ENCODE results near the gene FMO2.

The FMO2 gene, protein sequence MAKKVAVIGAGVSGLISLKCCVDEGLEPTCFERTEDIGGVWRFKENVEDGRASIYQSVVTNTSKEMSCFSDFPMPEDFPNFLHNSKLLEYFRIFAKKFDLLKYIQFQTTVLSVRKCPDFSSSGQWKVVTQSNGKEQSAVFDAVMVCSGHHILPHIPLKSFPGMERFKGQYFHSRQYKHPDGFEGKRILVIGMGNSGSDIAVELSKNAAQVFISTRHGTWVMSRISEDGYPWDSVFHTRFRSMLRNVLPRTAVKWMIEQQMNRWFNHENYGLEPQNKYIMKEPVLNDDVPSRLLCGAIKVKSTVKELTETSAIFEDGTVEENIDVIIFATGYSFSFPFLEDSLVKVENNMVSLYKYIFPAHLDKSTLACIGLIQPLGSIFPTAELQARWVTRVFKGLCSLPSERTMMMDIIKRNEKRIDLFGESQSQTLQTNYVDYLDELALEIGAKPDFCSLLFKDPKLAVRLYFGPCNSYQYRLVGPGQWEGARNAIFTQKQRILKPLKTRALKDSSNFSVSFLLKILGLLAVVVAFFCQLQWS

DNA sequence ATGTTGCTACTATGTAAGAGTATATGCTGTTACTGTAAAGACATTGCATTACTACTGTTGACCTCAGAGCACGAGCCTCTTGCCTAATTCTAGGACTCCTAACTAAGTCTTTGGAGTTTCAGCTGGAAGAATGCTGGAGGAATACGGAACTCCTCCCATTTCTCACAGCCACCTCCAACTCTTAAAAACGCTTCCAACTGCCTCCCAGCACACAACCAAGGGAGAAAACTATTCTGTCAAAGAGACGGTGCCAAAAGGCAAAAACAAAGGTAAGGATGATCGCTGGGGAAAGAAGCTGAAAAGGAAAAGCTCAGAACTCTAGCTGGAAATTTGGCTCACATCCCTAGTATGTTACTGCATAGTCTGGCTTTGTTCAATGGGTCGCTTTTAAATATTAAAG, at the start of gene FMO2:
Gene FMO2, plus strand, starts transcription at position 210 of the 400 bp plus-strand sequence. CDS start 414 bp downstream, outside the sequence.
- H3K9me3 Mint-ChIP-seq: no peaks in the 10 kb centered on the region
- H3K36me3 Mint-ChIP-seq (ENCODE audit: low read depth): no peaks in the 10 kb centered on the region
- H3K4me3 Mint-ChIP-seq: no peak within 1 kb of the TSS
- no peak within 1 kb of the TSS for H3K27ac Mint-ChIP-seq
- H3K27me3 Mint-ChIP-seq: peaks cover 13% of the 10 kb centered on the region
- H3K4me1 Mint-ChIP-seq (ENCODE audit: low read depth): no peaks in the 10 kb centered on the region

DNA sequence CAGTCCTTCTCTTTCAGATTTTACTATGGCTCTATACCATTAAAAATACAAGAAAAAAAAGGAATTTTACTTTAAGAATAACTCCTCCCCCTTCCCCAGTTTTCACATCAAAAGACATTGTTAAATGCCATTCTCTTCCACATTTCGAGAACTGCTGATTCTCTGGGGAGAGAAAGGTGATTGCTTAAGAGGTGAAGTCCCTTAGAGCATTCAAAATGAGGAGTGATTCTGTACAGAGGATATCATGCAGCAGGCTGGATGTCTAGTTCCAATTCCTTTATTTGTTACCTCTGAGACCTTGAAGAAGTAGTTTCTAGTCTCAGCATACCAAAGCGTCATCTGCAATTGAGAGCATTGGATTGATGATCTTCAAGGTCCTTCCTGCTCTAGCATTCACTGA, 47.5 kb upstream of the FMO2 start:
- Mint-ChIP-seq H3K4me3 (no peak overlapping the region), H3K27me3 (peaks cover 5% of the 10 kb centered on the region), H3K27ac (no peak overlapping the region), H3K9me3 (no peaks in the 10 kb centered on the region), H3K4me1 (ENCODE audit: low read depth) (no peaks in the 10 kb centered on the region), H3K36me3 (ENCODE audit: low read depth) (no peaks in the 10 kb centered on the region)

DNA sequence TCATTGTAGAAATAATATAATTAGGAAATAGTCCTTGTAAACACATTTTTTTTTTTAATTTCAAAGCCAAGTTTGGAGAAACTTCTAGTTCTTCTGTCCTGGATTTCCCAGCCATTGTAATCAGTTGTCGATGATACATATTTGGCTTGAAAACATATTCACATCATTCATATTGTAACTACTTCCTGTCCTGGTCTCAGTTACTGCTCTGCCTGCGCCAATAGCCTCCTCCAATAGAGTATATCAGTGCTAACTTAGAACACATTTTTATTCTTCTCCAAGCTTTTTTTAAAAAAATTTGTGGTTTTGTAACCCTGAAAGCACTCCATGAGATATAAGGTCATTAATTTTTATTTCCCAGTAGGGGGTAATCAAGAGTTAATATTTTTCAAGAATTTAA, 46.1 kb upstream of the FMO2 start:
- H3K36me3 Mint-ChIP-seq (ENCODE audit: low read depth): no peaks in the 10 kb centered on the region
- H3K27ac Mint-ChIP-seq: no peak overlapping the region
- no peaks in the 10 kb centered on the region for H3K4me1 Mint-ChIP-seq (ENCODE audit: low read depth)
- H3K27me3 Mint-ChIP-seq: peaks cover 5% of the 10 kb centered on the region
- no peaks in the 10 kb centered on the region for H3K9me3 Mint-ChIP-seq
- no peak overlapping the region for H3K4me3 Mint-ChIP-seq

DNA sequence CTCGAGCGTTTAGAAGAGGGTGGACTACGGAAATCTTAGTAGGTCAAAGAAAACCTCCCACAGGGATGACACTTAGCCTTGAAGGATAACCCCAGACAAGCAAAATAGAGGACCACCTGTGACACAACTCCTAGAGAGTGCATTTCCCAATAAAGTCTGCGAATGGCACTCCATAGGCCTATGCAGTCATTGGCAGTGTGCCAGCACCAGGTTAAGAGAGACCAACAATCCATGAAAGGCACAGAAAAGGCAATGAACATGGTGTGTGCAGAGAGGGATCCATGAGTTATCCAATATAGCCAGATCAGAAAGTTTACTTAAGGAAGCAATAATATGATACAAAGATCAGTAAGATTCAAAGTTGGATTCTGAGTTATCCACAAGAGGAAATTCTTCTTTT, 45.2 kb upstream of the FMO2 start:
- Mint-ChIP-seq H3K4me3 (no peak overlapping the region), H3K27me3 (peaks cover 5% of the 10 kb centered on the region), H3K36me3 (ENCODE audit: low read depth) (no peaks in the 10 kb centered on the region), H3K27ac (no peak overlapping the region), H3K9me3 (no peaks in the 10 kb centered on the region), H3K4me1 (ENCODE audit: low read depth) (no peaks in the 10 kb centered on the region)

DNA sequence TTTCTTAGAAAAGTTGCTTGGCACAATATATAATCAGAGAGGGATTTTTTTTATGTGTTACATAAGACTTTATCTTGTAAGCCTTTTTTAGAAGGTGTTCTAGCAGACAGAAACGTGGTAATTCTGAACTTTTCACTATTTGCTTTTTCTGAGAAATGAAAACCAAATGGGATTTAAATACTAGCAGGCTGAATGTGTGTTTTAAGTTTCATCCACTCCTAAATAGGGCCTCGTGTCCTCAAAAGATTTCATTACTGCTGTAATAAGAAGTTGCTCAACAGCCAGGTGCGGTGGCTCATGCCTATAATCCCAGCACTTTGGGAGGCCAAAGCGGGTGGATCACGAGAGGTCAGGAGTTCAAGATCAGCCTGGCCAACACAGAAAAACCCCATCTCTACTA, 44.7 kb upstream of the FMO2 start:
- H3K27me3 Mint-ChIP-seq: peaks cover 5% of the 10 kb centered on the region
- no peak overlapping the region for H3K4me3 Mint-ChIP-seq
- H3K27ac Mint-ChIP-seq: no peak overlapping the region
- no peaks in the 10 kb centered on the region for H3K9me3 Mint-ChIP-seq
- H3K4me1 Mint-ChIP-seq (ENCODE audit: low read depth): no peaks in the 10 kb centered on the region
- no peaks in the 10 kb centered on the region for H3K36me3 Mint-ChIP-seq (ENCODE audit: low read depth)

DNA sequence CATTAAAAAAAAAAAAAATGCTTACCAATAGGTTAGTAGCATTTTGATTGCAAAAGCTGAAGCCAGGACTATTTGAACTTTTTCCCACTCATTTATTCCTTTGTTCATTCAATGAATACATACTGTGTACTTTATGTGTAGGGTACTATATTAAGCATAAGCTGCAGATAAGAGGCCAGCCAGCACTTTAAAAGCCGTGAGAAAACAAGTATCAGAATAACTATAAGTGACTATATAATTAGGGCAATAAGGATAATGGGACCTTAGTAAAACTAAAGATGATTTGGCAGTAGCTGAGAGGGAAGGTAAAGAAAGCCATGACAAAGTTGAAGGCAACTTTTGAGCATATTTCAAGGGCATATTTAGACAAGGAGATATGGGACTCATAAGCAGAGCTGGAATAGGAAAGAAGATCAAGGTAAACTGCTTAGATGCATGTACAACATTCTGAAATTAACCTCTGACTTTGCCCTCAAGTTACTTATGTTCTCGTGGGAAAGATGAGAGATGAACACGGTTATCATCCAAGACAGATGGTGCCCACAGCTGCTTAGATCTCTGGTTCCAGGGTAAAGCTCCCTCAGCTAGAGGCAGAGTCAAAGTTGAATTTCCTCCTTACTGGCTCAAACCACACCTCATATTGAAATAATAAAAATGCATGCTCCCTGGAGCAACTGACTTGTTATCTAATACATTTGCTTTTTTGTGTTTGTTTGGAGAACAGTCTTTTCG, 44.0 kb upstream of the FMO2 start:
- Mint-ChIP-seq H3K27ac (no peak overlapping the region), H3K36me3 (ENCODE audit: low read depth) (no peaks in the 10 kb centered on the region), H3K27me3 (peaks cover 5% of the 10 kb centered on the region), H3K4me3 (no peak overlapping the region), H3K4me1 (ENCODE audit: low read depth) (no peaks in the 10 kb centered on the region), H3K9me3 (no peaks in the 10 kb centered on the region)

DNA sequence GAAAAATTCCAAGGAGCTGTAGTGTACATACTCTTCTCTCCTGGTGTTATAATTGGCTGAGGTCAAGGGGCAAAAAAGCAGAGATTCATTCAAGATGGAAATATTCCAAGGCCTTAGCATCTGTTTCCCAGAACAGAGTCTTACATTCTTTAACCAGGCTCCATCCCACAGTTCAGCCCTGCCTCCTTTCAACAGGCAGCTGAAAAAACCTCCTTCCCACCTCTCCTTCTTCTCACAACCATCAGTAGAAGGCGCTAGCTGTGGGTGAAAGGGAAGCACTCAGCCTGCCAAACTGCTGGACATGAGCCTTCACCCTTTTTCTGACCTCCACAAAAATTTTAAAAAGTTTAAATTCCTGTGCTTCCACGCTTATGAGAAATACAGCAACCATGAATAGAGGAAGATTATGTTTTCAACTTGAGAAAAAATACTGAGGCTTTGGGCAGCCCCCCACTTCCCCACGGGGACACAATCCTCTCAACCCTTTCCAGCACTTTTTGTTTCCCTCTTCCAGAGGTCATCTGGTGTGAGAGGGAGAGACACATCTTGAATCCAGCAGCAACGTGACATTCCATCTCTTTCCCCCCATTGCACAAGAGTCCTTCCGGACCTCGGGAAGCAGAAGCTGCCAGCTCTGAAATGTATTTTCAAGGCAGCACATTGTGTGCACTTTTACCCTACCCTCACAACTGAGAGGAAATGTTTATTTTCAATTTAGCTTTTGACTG, 43.2 kb upstream of the FMO2 start:
- Mint-ChIP-seq H3K4me3 (no peak overlapping the region), H3K36me3 (ENCODE audit: low read depth) (no peaks in the 10 kb centered on the region), H3K27me3 (peaks cover 3% of the 10 kb centered on the region), H3K9me3 (no peaks in the 10 kb centered on the region), H3K4me1 (ENCODE audit: low read depth) (no peaks in the 10 kb centered on the region), H3K27ac (no peak overlapping the region)

DNA sequence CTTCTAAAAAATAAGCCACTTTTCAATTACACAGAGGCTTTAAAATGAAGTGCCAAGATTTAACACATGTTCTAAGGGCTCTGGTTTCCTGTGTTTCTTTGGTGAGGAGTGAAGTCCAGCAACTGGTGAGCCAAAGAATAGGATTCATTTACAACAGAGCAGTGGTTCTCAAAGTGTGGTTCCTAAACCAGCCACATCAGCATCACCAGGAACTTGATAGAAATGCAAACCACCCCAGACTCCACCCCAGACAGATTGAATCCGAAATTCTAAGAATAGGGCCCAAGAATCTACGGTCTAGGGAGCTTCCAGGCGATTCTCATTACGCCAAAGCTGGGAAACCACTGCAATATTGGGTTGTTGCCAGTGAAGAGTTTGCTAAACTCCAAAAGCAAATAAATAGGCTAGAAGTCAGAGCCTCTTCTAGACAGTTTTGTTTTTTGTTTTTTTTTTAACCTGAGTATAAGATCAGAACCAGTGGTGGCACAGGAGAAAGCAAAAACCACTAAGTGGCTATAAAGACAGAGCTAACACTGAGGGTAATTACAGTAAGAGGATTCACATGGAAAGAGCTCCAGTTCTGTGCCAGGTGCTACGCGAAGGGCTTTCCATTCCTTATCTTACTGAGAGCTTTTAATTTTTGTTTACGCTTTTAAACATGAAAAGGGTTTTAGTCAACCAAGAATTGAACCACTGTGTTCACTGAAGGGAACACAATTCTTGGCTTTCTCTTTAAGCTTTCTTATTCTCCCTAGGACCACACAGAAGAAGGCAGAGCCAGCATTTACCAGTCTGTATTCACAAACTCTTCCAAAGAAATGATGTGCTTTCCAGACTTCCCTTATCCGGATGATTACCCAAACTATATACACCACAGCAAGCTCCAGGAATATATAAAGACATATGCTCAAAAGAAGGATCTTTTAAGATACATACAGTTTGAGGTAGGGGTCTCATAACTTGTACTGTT, 42.4 kb upstream of the FMO2 start:
- H3K27me3 Mint-ChIP-seq: peaks cover 5% of the 10 kb centered on the region
- H3K4me1 Mint-ChIP-seq (ENCODE audit: low read depth): no peaks in the 10 kb centered on the region
- H3K36me3 Mint-ChIP-seq (ENCODE audit: low read depth): no peaks in the 10 kb centered on the region
- H3K27ac Mint-ChIP-seq: no peak overlapping the region
- no peaks in the 10 kb centered on the region for H3K9me3 Mint-ChIP-seq
- H3K4me3 Mint-ChIP-seq: no peak overlapping the region

DNA sequence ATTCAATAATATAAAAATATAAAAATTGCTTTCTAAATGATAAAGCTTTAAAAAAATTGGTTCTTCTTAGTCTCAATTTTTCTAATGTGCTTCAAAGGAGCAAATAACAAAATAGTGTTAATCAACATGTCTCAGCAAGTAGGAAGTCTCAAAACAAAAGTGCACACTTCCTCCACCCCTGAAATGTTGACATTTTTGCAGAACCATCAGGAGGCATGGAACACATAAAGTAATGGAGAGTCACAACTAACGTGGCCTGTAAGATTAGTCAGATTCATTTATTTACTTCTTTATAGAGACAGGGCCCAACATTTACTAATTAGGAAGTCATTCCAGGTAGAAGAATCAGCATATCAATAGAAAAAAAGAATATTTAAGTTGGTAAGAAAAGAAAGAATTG, 34.9 kb upstream of the FMO2 start:
- Mint-ChIP-seq H3K9me3 (no peaks in the 10 kb centered on the region), H3K27me3 (peaks cover 18% of the 10 kb centered on the region), H3K36me3 (ENCODE audit: low read depth) (no peaks in the 10 kb centered on the region), H3K27ac (no peak overlapping the region), H3K4me3 (no peak overlapping the region), H3K4me1 (ENCODE audit: low read depth) (no peaks in the 10 kb centered on the region)

DNA sequence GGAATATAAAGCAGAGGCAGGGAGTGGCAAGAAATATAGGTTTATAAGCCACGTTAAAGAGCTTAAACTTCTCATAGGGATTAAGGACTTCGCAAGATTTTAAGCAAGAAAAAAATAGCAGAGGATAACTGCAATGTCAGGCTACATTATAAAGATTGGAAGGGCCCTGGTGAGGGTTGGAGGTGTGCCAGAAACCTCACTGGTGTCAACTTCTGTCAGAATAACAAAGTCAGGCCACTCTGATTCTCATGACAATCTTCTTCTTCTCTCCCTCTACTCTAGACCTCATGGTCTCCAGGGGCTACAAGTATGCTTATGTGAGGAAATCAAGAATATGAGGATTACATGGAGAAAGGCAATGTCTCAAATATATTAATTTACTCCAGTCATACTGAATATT, 32.6 kb upstream of the FMO2 start:
- no peak overlapping the region for H3K4me3 Mint-ChIP-seq
- H3K36me3 Mint-ChIP-seq (ENCODE audit: low read depth): no peaks in the 10 kb centered on the region
- no peak overlapping the region for H3K27ac Mint-ChIP-seq
- H3K9me3 Mint-ChIP-seq: no peaks in the 10 kb centered on the region
- H3K4me1 Mint-ChIP-seq (ENCODE audit: low read depth): no peaks in the 10 kb centered on the region
- H3K27me3 Mint-ChIP-seq: peaks cover 13% of the 10 kb centered on the region

DNA sequence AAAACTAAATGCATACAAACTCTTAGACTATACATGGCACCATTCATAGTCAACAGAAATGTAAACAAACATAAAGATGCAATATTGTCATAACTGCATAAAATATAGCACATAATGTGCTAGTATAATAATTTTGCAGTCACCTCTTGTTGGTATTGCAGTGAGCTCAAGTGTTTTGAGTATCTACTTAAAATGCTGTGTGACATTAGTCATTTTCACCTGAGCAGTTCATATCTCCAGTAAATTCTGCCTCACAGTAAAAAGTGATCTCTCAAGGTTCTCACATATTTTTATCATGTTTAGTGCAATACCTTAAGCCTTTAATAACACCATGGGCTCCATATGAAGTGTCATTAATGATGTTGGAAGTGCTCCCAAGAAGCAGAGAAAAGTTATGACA, 29.6 kb upstream of the FMO2 start:
- no peaks in the 10 kb centered on the region for H3K36me3 Mint-ChIP-seq (ENCODE audit: low read depth)
- H3K9me3 Mint-ChIP-seq: no peaks in the 10 kb centered on the region
- H3K27me3 Mint-ChIP-seq: peaks cover under 1% of the 10 kb centered on the region
- no peaks in the 10 kb centered on the region for H3K4me1 Mint-ChIP-seq (ENCODE audit: low read depth)
- H3K27ac Mint-ChIP-seq: no peak overlapping the region
- H3K4me3 Mint-ChIP-seq: no peak overlapping the region

DNA sequence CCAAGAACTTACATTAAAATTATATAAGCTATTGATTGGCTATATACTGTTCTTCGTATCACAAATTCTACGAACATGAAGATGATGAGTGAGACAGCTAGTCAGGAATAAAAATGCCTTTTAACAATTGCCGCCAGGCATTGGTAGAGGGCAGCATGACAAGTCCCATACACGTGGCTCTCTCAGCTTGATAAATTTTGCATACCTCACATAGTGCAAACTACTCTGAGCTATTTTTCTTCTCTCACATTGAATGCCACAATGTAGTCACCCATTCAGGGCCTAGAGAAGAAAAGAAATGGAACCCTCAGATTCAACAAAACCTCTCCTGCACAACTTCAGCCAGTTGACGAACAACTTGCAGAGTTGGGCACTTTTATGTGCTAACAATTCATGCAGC, 27.0 kb upstream of the FMO2 start:
- Mint-ChIP-seq H3K27me3 (no peaks in the 10 kb centered on the region), H3K4me1 (ENCODE audit: low read depth) (no peaks in the 10 kb centered on the region), H3K4me3 (no peak overlapping the region), H3K27ac (no peak overlapping the region), H3K9me3 (no peaks in the 10 kb centered on the region), H3K36me3 (ENCODE audit: low read depth) (no peaks in the 10 kb centered on the region)

DNA sequence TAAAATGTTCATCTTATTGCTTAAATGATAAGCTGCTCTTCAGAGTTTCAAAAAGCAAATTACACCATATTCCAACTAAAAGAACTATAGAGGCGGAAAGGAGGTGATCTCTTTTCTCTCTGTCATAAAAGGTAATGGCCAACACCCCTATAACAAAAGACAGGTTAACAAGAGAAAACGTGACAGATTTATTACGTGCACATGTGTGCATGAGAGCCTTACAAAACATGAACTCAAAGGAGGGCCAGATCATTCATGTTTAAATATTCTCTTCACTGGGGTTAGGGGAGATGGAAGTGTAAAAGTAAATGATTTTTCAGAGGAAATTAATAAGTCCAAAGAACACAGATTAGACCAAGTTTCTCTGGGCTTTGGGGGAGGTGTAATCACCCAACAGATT, 26.5 kb upstream of the FMO2 start:
- Mint-ChIP-seq H3K27me3 (no peaks in the 10 kb centered on the region), H3K9me3 (no peaks in the 10 kb centered on the region), H3K4me3 (no peak overlapping the region)

DNA sequence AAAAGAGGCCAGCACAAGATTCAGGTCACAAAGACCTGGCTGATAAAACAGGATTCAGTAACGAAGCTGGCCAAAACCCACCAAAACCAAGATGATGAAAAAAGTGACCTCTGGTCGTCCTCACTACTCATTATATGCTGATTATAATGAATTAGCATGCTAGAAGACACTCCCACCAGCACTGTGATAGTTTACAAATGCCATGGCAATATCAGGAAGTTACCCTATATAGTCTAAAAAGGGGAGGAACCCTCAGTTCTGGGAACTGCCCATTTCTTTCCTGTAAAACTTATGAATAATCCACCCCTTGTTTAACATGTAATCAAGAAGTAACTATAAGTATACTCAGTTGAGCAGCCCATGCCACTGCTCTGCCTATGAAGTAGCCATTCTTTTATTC, 26.0 kb upstream of the FMO2 start:
- no peaks in the 10 kb centered on the region for H3K36me3 Mint-ChIP-seq (ENCODE audit: low read depth)
- no peaks in the 10 kb centered on the region for H3K4me1 Mint-ChIP-seq (ENCODE audit: low read depth)
- H3K4me3 Mint-ChIP-seq: no peak overlapping the region
- no peaks in the 10 kb centered on the region for H3K9me3 Mint-ChIP-seq
- H3K27ac Mint-ChIP-seq: no peak overlapping the region
- no peaks in the 10 kb centered on the region for H3K27me3 Mint-ChIP-seq

More for the DNA sequence above, 26.5 kb upstream of the FMO2 start:
- Mint-ChIP-seq H3K36me3 (ENCODE audit: low read depth) (no peaks in the 10 kb centered on the region), H3K27ac (no peak overlapping the region), H3K4me1 (ENCODE audit: low read depth) (no peaks in the 10 kb centered on the region)
